GM19438 (cell line): Measurements from ENCODE around the gene CASKIN1.

ENCODE experiments used
- ATAC-seq: cut with Tn5 transposase; IDR thresholded peaks from one replicate; pipeline ENCODE4 v1.9.1; 2021; ENCODE audit warnings: low read depth; ENCODE audit not compliant: unreplicated experiment

The CASKIN1 gene

DNA sequence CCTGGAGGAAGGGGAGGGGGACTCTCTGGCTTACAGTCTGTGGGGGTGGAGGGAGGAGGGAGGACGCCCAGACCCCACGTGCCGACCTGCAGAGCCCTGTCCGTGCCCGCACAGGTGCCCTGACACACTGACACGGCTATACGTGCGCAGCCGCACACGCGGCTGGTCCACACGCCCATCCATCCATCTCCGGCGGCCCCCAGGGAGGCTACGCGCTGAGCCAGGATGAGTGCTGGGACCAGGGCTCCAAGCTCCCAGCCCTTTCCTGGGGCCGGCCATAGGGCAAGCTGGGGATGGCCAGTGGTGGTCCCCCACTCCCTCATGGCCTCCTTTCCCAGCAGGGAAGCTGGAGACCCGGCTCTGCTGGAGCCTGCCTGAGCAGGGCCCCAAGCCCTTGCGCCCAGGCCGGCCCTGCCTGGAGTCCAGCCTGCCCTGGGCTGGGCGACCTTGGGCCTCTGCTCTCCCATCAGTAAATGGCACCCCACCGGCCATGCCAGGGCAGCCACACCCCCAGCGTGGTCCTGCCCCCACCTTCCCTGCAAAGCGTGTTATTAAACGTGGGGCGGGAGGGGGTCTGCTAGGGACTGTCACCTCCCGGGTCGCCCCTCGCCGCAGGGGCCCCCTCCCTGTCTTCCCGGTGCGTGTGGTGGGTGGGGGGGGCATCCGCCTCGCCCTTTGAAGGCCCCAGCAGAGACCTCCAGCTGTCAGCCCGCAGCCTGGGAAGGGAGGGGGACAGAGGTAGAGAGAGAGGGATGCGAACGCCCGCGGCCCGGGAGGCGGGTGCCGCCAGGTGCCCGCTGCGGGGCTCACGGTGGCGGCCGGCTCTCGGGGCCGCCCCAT is 863 bp downstream of the CASKIN1 start:
- no peak for ATAC-seq

DNA sequence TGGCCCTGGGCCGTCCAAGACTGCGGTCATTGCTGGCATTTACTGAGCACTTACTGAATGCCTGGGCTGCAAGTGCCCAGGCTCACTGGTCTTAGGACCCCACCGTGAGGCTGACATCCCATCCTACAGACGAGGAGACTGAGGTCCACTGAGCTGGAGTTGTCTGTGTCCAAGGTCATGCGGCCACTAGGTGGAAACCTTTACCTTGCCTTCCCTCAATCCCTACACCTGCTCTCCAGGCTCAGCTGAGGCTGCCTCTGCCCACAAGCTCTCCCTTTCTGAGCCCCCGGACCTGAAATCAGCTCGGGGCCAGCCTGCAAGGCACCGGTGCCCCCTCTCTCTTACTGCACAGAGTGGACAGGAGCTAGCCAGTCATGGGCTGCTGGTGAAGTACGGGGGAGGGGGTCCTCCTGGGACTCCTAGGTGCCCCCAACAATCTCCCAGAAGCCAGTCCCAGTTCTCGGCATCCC is 1.5 kb downstream of the CASKIN1 start:
- ATAC-seq, result no peak

DNA sequence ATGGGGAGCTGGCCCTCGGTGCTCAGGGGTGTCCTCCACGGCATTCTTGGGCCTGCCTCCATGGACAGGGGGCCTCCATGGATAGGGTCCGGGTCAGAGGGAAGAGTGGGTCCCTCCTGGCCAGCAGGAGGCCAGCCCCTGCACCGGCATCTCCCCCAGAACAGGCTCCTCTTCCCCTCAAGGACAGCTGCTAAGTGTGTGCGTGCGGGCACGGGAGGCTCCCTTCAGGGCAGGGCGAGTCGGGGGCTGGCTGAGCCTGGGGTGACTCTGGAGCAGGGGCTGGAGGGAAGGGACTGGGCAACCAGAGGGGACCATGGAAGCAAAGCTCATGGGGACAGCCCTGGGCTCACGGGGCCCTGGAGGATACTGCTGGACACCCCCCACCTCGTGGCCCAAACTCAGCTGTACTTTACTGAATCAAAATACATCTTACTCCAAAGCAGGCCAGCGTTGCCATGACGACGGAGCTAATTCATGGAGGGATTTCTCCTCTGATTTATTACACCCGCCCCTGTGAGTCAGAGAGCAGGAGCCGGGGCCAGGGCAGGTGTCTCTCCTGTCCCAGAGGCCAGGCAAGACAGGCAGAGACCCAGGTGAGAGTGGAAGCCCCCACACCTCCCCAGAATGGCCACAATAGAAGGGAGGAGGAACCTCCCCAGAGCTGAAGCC is 2.1 kb downstream of the CASKIN1 start:
- no peak for ATAC-seq

DNA sequence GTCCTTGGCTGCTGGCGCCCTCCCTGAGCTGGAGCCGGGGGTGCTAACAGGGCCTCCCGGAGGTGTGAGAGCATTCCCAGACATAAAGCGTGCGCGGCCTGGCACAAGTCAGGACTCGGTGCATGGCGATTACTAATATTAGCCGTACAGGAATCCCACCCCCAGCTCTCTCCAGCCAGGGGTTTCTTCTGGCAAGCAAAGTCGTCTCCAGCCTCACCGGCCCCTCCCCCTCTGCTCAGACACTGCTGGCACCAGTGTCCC is 5.0 kb downstream of the CASKIN1 start:
- no peak for ATAC-seq

DNA sequence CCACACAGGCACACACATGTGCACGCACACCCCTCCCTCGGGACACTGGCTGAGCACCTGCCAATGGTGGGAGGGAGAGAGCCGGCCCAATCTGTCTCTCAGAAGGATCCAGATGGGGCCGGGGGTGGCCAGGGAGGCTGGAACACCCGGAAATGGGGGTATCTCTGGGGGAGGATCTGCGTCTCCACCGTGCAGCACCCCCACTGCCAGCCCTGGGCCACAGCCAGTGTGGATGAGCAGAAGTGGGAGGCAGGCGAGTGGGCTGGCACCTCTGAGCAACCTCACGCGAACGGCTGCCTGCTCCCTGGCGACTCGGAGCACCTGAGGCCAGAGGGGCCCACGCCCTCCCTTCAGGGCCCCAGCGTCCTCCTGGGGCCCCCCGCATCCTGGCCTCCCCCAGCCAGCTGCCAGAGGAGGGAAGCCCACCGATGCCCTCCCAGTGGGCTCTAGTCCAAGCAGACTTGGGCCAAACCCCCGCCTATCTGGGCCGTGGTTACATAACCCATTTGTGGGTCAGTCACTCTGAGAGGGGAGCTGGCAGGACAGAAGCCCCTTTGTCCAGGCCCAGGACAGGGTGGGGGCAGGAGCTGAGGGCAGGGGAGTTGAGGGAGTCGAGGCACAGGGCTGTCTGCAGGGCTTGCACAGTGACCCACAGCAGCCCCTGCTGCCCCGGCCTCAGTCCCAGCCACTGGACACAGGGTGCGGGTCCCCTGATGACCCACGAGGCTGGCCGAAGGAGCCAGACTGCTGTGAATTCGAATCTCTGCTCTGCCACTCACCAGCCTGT is 5.6 kb downstream of the CASKIN1 start:
- ATAC-seq, result no peak

DNA sequence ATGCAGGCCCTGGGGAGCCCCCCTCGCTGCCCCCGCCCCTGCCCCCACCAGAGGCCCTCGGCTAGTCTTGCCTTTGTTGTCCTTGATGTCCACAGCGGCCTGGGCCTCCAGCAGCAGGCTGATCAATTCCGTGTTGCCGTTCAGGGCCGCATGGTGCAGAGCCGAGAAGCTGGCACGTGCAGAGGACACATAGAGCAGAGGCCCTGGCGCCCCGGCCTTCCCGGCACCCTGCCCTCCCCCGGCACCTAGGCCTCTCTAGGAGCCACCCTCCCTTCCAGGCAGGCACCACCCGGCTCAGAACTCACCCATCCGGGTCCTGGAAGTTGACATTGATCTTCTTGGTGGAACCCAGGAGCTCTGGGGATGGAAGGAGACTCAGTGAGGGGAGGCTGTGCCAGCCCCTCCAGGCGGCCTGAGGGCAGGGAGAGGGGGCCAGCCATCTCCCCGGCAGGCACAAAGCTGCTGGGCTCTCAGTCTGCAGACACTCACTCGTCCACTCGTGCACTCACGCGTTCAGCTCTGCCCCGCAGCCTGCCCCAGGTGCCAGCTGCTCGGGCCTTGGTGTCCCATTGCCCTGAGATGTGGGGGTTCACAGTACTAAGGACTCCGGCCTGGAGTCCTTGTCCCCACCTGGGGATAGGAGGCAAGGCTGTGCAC is 6.3 kb downstream of the CASKIN1 start:
- ATAC-seq, result no peak

DNA sequence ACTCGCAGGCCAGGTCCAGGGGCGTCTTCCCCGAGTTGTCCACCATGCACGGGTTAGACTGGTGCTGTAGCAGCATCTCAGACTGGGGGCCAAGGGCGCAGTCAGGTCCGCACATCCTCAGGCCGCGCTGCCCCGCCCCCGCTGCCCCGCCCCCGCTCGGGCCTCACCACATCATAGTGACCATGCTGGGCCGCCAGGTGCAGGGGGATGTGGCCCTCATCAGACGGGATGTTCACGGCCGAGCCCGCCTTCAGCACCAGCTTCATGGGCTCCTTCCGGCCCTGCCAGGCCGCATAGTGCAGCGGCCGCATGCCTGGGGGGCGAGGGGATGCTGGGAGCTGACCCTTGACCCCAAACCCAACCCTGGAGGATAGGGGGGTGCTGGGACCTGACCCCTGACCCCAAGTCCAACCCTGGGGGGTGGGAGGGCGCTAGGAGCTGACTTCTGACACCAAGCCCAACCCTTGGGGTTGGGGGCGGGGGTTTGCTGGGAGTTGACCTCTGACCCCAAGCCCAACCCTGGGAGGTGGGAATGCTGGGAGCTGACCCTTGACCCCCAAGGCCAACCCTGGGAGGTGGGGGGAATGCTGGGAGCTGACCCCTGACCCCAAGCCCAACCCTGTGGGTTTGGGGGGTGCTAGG is 7.0 kb downstream of the CASKIN1 start:
- ATAC-seq, result no peak

DNA sequence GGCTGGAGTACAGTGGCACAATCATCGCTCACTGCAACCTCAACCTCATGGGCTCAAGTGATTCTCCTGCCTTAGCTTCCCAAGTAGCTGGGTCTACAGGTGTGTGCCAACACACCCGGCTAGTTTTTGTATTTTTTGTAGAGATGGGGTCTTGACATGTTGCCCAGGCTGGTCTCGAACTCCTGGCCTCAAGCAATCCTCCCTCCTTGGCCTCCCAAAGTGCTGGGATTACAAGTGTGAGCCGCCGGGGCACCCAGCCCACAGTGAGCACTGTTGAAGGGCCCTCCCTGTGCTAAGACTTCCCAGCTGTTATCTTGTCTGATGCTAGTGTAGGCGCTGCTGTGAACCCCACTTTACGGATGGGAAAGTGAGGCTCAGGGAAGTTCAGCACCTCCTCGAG is 8.0 kb downstream of the CASKIN1 start:
- no peak for ATAC-seq

DNA sequence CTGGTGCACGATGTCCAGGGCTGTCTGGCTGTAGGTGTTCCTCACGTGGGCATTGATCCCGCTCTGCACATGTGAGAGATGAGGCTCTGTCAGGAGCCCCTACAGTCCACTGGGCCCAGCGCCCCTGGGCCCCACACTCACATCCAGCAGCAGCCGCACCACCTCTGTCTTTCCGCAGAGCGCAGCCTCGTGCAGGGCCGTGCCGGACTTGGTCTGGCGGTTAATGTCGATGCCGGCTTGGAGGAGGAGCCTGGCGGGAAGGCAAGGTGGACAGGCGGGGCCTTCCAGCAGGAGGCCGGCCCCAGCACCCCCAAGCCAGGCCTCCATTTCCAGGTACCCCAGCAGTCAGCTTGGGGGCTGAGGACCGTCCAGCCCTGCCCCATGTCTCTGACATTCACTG is 9.2 kb downstream of the CASKIN1 start:
- no peak for ATAC-seq

DNA sequence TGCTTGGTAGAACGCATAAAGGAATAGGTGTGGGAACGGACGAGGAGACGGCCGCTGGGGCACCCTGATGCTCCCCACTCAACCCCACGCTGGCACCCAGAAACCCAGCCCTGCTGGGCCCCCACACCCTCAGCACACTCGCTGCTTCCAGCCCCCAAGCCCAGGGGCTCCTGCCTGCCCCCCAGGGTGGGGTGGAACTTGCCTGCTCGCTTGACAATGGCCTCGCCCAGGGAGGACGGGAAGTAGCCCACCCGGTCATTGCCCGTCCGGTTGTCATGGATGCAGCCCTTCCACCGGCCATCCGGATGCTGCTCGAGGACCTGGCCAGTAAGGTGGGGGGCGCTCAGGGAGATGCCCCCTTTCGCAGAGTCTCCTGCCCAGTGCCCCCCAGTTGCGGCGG is 9.9 kb downstream of the CASKIN1 start:
- ATAC-seq, result no peak

DNA sequence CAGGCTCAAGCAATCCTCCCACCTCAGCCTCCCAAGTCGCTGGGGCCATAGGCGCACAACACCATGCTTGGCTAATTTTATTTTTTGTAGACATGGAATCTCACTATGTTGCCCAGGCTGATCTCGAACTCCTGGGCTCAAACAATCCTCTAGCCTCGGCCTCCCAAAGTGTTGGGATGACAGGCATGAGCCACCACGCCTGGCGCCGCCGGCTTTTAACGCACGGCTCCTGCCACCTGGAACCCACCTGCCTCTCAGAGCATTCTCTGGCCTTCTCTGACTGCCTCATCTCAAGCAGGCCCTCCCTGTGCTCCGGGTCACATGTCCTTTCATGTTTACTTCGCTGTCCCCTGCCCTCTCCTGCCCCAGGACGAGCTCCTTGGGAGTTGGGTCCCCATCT is 10.3 kb downstream of the CASKIN1 start:
- no peak for ATAC-seq

DNA sequence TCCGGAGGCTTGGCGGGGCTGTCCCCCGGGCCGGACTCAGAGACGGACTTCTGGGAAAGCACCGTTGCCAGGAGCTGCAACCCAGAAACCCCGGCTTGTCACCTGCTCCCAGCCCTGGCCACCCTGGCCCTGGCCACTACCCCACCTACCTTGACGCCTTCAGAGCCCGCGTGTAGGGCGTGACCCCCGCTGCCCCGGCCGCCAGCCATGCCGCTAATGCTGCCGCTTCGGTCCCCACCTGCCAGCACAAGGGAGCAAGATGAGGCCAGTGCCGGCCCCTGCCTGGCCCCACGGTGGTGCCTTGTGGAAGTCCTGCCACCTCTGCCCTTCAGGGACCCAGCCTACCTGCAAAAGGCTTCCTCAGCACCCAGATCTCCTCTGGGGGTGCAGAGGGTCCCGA is 11.4 kb downstream of the CASKIN1 start:
- ATAC-seq, result no peak

DNA sequence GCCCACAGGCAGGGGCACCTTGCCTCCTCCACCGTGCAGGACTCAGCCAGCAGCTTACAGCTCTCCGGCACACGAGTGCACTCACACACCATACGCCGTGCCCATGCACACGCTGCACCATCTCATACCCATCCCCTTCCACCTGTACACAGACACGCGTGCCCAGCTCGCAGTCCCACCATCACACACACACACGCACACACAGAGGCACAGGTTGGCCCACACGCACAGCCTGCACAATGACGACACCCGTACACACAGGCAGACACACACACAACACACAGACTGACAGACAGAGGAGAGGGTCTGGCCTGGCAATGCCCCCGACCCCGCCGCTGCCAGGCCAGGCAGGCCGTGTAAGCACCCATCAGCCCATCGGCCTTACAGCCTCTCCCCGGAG is 12.1 kb downstream of the CASKIN1 start:
- ATAC-seq, result no peak

DNA sequence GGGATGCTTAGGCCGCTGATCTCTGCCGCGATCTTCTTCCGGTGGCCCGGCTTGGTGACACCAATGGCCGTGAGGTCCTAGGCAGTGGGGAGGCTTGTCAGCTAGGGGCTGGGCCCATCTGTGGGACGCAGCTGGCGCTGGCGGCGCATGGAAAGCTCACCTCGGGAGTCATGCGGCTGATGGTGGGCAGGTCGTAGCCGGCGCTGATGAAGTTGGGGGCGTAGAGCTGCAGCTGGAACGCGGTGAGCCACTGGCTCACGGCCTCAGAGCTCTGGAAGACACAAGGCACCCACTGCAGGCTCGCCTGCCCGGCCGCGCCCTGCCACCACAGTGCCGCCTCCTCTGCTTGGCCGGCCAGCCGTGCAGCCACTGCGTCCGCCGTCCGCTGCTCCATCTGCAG is 12.7 kb downstream of the CASKIN1 start:
- ATAC-seq, result no peak

DNA sequence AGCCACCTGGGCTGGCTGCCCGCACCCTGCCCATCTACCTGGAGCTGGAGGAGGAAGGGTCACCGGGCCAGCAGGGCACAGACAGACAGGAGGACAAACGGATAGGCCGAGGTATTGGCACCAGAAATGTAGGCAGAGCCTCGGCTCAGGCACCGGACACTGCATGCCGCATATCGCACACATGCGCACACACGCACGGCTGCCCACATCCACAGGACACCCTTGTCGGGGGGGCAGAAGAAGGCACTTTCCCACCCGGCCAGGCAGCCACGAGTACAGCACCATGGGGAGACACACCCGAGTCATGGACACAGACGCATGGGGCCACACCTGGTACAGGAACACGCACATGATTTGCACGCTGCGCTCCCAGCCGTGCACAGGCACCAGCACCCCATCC is 14.5 kb downstream of the CASKIN1 start:
- no peak for ATAC-seq

DNA sequence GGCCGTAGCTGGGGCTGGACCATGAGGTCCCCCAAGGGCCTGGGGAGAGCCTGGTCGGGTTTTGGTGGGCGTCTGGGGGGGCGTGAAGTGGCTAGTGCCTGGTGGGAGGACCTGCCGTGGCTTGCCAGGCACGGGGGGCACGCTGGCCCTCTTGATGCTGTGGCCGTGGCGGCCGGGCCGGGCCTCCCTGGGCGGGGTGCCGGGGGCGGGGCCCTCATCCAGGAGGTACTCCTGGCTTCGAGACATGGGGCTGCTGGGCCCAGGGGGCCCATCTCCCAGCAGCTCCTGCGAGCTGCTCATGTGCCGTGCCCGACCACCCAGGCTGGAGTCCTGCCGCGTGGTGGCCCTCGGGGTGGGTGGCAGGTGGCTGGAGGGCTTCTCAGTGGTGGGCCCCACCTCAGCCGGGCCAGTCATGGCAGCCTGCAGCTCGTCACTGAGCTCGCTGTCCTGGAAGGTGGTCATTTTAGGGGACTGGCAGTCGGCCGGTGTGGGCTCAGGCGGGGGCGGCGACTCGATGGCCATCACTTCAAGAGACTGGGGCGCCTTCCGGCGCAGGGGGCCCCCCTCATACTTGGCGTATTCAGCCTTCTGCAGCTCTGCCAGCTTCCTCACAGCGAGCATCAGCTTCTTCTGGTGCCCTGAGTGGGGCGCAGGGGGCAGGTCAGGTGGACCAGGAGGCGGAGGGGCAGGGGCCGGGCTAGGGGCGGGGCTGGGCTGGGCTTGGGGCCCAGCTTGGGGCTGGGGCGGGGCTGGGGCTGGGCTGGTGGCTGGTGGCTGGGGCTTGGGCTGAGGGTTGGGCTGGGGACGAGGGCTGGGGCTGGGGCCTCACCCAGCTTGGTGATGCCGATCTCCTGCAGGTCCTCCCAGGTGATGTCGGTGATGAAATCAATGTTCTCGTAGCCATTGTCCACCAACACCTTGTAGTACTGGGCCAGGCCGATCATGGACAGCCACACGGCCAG is 15.2 kb downstream of the CASKIN1 start:
- ATAC-seq, result no peak

DNA sequence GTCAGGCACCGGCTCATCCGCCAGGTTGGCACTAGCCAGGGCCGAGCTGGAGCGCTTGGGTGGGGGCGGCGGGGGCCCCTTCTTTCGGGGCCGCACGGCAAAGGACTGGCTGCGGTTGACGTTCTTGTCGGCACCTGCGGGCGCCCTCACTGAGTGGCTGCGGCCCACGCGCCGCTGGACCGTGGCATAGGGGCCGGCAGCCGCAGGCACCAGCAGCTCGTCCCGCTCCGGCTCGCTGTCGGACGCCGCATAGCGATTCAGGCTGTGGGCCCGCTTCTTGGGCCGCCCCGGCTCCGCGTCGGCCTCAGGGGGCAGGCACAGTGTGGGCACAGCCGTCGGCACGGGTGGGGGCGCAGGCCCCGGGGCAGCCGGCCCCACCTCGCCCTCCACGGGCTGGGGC is 15.9 kb downstream of the CASKIN1 start:
- no peak for ATAC-seq

DNA sequence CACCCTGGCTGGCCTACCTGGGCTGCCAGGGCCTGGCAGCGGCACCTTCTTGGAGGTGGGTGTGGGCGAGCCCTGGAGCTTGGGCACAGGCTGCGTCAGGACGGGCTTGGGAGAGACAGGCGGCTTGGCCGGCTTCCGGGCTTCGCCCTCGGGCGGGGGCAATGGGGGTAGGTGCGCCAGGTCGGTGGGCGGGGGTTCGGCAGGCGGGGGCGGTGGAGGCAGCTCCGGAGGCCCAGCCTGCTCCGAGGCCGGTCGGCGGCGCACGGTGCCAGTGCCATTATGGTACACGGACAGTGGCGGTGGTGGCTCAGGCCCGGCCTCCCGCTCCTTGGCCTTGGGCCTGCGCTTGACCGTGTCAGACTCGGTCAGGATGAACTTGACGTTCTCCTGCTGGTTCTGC is 16.8 kb downstream of the CASKIN1 start:
- ATAC-seq, result no peak

DNA sequence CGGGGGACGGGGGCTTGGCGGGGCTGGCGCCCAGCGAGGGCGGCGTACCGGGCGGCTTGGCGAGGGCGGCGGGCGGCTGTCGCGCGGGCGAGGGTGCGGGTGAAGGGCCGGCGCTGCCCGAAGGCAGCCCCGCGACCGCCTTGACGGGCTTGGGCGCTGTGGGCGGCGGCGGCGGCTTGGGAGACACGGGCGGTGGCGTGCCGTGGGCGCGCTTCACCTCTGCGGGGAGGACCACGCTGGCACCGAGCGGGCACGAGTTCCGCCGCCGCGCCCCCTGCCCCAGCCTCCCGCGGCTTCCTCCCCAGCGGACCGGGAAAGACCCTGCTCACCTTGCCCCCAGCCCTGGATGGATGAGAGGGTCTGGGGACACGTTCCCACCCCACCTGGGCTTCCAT is 17.3 kb downstream of the CASKIN1 start:
- ATAC-seq, result no peak
